GM21717 (cell line): ENCODE data around the gene SLC11A2.

Experiments
- ATAC-seq: cut with Tn5 transposase; IDR thresholded peaks from one replicate; pipeline ENCODE4 v1.9.1; 2021; ENCODE audit warnings: mild to moderate bottlenecking, moderate library complexity; ENCODE audit not compliant: unreplicated experiment

SLC11A2 gene

GRCh38 chr12:51025836-51026638, at the start of gene SLC11A2:
SLC11A2 (minus strand) TSS chr12:51026384; CDS start chr12:51010728, 15,656 bp downstream.
- peak; percentile 84 for ATAC-seq

GRCh38 chr12:51075390-51075789, 49.2 kb upstream of the SLC11A2 start:
- no peak for ATAC-seq

- no peak for ATAC-seq
Measured at GRCh38 chr12:51071663-51072062, 45.5 kb upstream of the SLC11A2 start.

GRCh38 chr12:51070004-51070403, 43.8 kb upstream of the SLC11A2 start:
- ATAC-seq, result no peak

GRCh38 chr12:51067771-51068170, 41.6 kb upstream of the SLC11A2 start:
- no peak for ATAC-seq

- no peak for ATAC-seq
Measured at GRCh38 chr12:51067229-51067628, 41.0 kb upstream of the SLC11A2 start.

- no peak for ATAC-seq
Measured at GRCh38 chr12:51065530-51065929, 39.3 kb upstream of the SLC11A2 start.

GRCh38 chr12:51062631-51063397, 36.6 kb upstream of the SLC11A2 start:
- no peak for ATAC-seq

GRCh38 chr12:51059086-51059485, 32.9 kb upstream of the SLC11A2 start:
- ATAC-seq, result no peak

GRCh38 chr12:51056242-51056641, 30.1 kb upstream of the SLC11A2 start:
- no peak for ATAC-seq

GRCh38 chr12:51055060-51055459, 28.9 kb upstream of the SLC11A2 start:
- no peak for ATAC-seq

GRCh38 chr12:51051787-51052186, 25.6 kb upstream of the SLC11A2 start:
- ATAC-seq, result no peak

- no peak for ATAC-seq
Measured at GRCh38 chr12:51049525-51049924, 23.3 kb upstream of the SLC11A2 start.

GRCh38 chr12:51048661-51049251, 22.6 kb upstream of the SLC11A2 start:
- ATAC-seq, result no peak

GRCh38 chr12:51047655-51048540, 21.7 kb upstream of the SLC11A2 start, which contains the start of gene LETMD1:
LETMD1 (plus strand) TSS chr12:51048327; CDS start chr12:51048357, 30 bp downstream.
- peak; percentile 94 for ATAC-seq

- ATAC-seq, result no peak
Measured at GRCh38 chr12:51036279-51036678, 10.1 kb upstream of the SLC11A2 start.

GRCh38 chr12:51033457-51034089, 7.4 kb upstream of the SLC11A2 start:
- no peak for ATAC-seq

GRCh38 chr12:51033048-51033447, 6.9 kb upstream of the SLC11A2 start:
- ATAC-seq, result no peak

GRCh38 chr12:51028813-51029150, 2.6 kb upstream of the SLC11A2 start:
- no peak for ATAC-seq

- ATAC-seq, result no peak
Measured at GRCh38 chr12:51028126-51028812, 2.1 kb upstream of the SLC11A2 start.
